Measurements from ENCODE around the gene PCBP4.

PCBP4 gene

DNA sequence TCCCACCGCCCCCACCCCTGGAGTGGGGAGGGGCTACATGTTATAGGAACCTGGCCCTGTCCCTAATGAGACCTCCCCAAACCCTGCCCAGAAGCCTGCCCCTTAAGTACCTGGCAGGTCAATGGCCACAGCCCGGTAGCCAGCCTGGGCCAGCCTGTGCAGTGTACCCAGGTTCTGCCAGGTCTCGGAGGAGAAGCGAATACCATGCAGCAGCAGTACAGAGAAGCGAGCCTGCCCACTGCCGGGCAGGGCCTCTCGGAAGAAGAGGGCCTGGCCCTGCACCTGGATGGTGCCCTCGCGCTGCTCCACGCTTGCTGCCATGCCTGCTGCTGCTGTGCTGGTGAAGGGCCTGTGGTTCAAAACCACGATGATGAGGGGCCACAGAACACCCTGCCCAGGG lies 4.1 kb upstream of the PCBP4 start:
- in situ Hi-C loops (cut with MboI; ENCODE audit: low sequenced_read_pairs, unreplicated experiment): no loop called here
- TF ChIP-seq, protein P1, sequence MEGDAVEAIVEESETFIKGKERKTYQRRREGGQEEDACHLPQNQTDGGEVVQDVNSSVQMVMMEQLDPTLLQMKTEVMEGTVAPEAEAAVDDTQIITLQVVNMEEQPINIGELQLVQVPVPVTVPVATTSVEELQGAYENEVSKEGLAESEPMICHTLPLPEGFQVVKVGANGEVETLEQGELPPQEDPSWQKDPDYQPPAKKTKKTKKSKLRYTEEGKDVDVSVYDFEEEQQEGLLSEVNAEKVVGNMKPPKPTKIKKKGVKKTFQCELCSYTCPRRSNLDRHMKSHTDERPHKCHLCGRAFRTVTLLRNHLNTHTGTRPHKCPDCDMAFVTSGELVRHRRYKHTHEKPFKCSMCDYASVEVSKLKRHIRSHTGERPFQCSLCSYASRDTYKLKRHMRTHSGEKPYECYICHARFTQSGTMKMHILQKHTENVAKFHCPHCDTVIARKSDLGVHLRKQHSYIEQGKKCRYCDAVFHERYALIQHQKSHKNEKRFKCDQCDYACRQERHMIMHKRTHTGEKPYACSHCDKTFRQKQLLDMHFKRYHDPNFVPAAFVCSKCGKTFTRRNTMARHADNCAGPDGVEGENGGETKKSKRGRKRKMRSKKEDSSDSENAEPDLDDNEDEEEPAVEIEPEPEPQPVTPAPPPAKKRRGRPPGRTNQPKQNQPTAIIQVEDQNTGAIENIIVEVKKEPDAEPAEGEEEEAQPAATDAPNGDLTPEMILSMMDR (IDR thresholded peaks at IDR 0.05; ENCODE audit: borderline replicate concordance, control extremely low read depth, extremely low read depth, insufficient read depth, missing control alignments): no peak
- DNase-seq (ENCODE audit: low spot score): no peak

GRCh38 chr3:51970606-51971300 lies 3.5 kb upstream of the PCBP4 start:
- DNase-seq (ENCODE audit: low spot score): no peak
- in situ Hi-C loops (cut with MboI; ENCODE audit: low sequenced_read_pairs, unreplicated experiment): no loop called here
- TF ChIP-seq, protein P1 (IDR thresholded peaks at IDR 0.05; ENCODE audit: borderline replicate concordance, control extremely low read depth, extremely low read depth, insufficient read depth, missing control alignments): no peak

DNA sequence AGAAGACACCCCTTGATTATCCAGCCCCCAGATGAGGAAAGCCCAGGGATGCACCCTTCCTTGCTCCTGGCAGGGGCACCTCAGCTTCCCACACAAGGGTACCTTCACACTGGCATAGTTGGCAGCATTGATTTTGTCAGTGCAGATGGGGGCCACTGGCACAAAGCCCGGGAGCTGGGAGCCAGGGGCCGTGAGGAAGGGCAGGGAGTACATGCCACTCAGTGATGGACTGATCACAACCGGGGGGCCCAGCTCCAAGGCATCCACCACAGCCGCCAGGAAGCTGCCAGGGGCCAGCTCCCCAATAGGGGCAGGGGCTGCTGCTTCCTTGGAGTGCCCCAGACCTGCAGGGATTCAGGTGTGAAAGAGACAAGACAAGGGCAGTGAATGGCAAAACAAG lies 2.6 kb upstream of the PCBP4 start:
- TF ChIP-seq, protein P1 (IDR thresholded peaks at IDR 0.05; ENCODE audit: borderline replicate concordance, control extremely low read depth, extremely low read depth, insufficient read depth, missing control alignments): no peak
- no peak for DNase-seq (ENCODE audit: low spot score)
- in situ Hi-C loops (cut with MboI; ENCODE audit: low sequenced_read_pairs, unreplicated experiment): no loop called here

GRCh38 chr3:51968883-51969678 lies 1.8 kb upstream of the PCBP4 start:
- in situ Hi-C loops (cut with MboI; ENCODE audit: low sequenced_read_pairs, unreplicated experiment): no loop called here
- TF ChIP-seq, protein P1 (IDR thresholded peaks at IDR 0.05; ENCODE audit: borderline replicate concordance, control extremely low read depth, extremely low read depth, insufficient read depth, missing control alignments): no peak
- DNase-seq (ENCODE audit: low spot score): no peak

DNA sequence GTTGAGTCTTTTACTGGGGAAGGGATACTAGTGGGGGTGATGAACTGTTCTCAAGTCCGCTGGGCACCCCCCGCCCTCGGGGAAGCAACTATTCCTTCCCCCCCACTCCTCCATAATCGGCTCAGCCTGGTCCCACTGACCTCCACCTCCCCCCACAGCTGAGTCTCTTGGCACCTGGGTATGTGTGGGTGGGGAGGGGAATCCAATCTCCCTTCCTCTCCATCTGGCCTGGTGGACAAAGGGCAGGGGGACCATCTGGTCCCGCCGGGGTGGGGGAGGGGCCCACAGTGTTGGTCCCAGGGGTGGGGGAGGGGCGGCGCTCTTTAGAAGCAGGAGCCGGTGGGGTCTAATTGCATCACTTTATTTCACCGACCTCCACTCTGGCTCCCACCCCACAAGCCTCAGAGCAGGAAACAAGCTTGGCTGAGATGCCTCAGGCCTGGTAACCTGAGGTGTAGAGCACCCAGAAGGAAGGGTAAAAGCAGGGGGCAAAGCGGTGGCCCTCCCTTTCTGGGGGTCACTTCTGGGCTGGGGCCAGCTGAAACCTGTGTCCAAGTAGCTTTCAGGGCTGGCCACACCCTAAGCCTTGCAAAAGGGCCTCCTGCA lies 1.0 kb upstream of the PCBP4 start:
- DNase-seq (ENCODE audit: low spot score): no peak
- TF ChIP-seq, protein P1 (IDR thresholded peaks at IDR 0.05; ENCODE audit: borderline replicate concordance, control extremely low read depth, extremely low read depth, insufficient read depth, missing control alignments): no peak
- in situ Hi-C loops (cut with MboI; ENCODE audit: low sequenced_read_pairs, unreplicated experiment): no loop called here

- in situ Hi-C loops (cut with MboI; ENCODE audit: low sequenced_read_pairs, unreplicated experiment): no loop called here
- TF ChIP-seq, protein P1 (IDR thresholded peaks at IDR 0.05; ENCODE audit: borderline replicate concordance, control extremely low read depth, extremely low read depth, insufficient read depth, missing control alignments): no peak
- no peak for DNase-seq (ENCODE audit: low spot score)
Measured at GRCh38 chr3:51966922-51967383, 301 bp downstream of the PCBP4 start.
